Ishikawa (cell line): ENCODE results near the gene PPP4R1.

ENCODE experiments used
- EGR1 ChIP-seq: IDR thresholded peaks from 2 replicates; pipeline ENCODE4 v1.6.1; 2012
- EP300 ChIP-seq: IDR thresholded peaks from 2 replicates; pipeline ENCODE4 v1.6.1; 2012; ENCODE audit warnings: borderline replicate concordance
- FOXM1 ChIP-seq: IDR thresholded peaks from 2 replicates; pipeline ENCODE4 v1.6.1; 2012; ENCODE audit warnings: low read depth, borderline replicate concordance
- MAX ChIP-seq: IDR thresholded peaks from 2 replicates; pipeline ENCODE4 v1.6.1; 2012
- NFIC ChIP-seq: IDR thresholded peaks from 2 replicates; pipeline ENCODE4 v1.6.1; 2012
- TCF12 ChIP-seq: IDR thresholded peaks from 2 replicates; pipeline ENCODE4 v1.6.1; 2012; ENCODE audit warnings: low read depth
- USF1 ChIP-seq: IDR thresholded peaks from 2 replicates; pipeline ENCODE4 v1.6.1; 2012

GRCh38 chr18:9519399-9519798 is 95.0 kb downstream of the PPP4R1 start:
- TF ChIP-seq NFIC: no peak
- TF ChIP-seq MAX: no peak
- no peak for TF ChIP-seq FOXM1
- no peak for TF ChIP-seq EP300
- TF ChIP-seq USF1: no peak
- TF ChIP-seq TCF12: no peak
- no peak for TF ChIP-seq EGR1
